Fibroblast of lung (primary cell): Measurements from ENCODE around the gene PRKAG1.

ENCODE experiments used
- EZH2 ChIP-seq: IDR thresholded peaks from 2 replicates; pipeline ENCODE4 v1.5.1; 2012; ENCODE audit warnings: low read length, control low read depth, mild to moderate bottlenecking; ENCODE audit errors: missing control alignments
- TF ChIP-seq, protein P1 (sequence below), 2 donors: IDR thresholded peaks in 1 of 2; conservative IDR thresholded peaks in 1 of 2; 1 replicate in 1 of 2; 2 replicates in 1 of 2; pipeline ENCODE4 v1.5.1; 2011 to 2012; ENCODE audit warnings: low read length in 2 of 2, control low read depth in 1 of 2, inconsistent platforms in 1 of 2, low read depth in 1 of 2, mild to moderate bottlenecking in 1 of 2

GRCh38 chr12:48994224-48995085 is 24.1 kb downstream of the PRKAG1 start:
- TF ChIP-seq EZH2, result no peak
- TF ChIP-seq, protein P1, sequence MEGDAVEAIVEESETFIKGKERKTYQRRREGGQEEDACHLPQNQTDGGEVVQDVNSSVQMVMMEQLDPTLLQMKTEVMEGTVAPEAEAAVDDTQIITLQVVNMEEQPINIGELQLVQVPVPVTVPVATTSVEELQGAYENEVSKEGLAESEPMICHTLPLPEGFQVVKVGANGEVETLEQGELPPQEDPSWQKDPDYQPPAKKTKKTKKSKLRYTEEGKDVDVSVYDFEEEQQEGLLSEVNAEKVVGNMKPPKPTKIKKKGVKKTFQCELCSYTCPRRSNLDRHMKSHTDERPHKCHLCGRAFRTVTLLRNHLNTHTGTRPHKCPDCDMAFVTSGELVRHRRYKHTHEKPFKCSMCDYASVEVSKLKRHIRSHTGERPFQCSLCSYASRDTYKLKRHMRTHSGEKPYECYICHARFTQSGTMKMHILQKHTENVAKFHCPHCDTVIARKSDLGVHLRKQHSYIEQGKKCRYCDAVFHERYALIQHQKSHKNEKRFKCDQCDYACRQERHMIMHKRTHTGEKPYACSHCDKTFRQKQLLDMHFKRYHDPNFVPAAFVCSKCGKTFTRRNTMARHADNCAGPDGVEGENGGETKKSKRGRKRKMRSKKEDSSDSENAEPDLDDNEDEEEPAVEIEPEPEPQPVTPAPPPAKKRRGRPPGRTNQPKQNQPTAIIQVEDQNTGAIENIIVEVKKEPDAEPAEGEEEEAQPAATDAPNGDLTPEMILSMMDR (conservative IDR thresholded peaks at IDR 0.05 in 1 of 2, IDR thresholded peaks at IDR 0.05 in 1 of 2; ENCODE audit: low read depth in 1 of 2, low read length in 2 of 2), result no peak
